IMR-90 (cell line): Measurements from ENCODE around the gene GLIS1. TPM values are rescaled to one million over a fixed set of nuclear protein-coding genes. Genes with fewer than 3 reads are reported as not detected.
A peak's percentile ranks its signal among the peaks of the same experiment; 100 is the strongest.

Experiments
- ATAC-seq: fragments of 200-7000 bp; cut with Tn5 transposase; 2 replicates; pipeline ENCODE4 v1.9.1; 2020; ENCODE audit warnings: low read depth, mild to moderate bottlenecking, moderate library complexity
- BruUV-seq: library from RNA; stranded (reverse); fragments of 400-500 nt; replicated peaks from 2 replicates; lab custom pipeline; 2021; lab: Mats Ljungman, UMichigan
- CTCF ChIA-PET: fragments of 300-600 bp; formaldehyde crosslinking; extraction: SDS; loops from one replicate; lab custom pipeline; 2021; ENCODE audit warnings: antibody characterized with exemption; lab: Yijun Ruan, JAX
- POLR2A ChIA-PET: fragments of 300-600 bp; sonication (Branson Sonifier 250); formaldehyde crosslinking; loops from one replicate; lab custom pipeline; 2022; ENCODE audit warnings: antibody characterized with exemption; ENCODE audit not compliant: unreplicated experiment; lab: Charles Lee
- DNase-seq: peaks from one replicate; pipeline ENCODE4 v3.0.0; 2013
- H2AFZ ChIP-seq: replicated peaks from 2 replicates; pipeline ENCODE3; 2013; ENCODE audit warnings: low read length, mild to moderate bottlenecking; ENCODE audit not compliant: poor library complexity
- H2AK5ac ChIP-seq: 2 replicates; pipeline ENCODE4 v1.6.1; 2013; ENCODE audit warnings: low read depth, low read length, inconsistent platforms
- H2AK9ac ChIP-seq: replicated peaks from 2 replicates; pipeline ENCODE3; 2013; ENCODE audit warnings: mild to moderate bottlenecking, low read depth, low read length, moderate library complexity; ENCODE audit not compliant: poor library complexity
- H2BK120ac ChIP-seq: 2 replicates; pipeline ENCODE4 v1.6.1; 2013; ENCODE audit warnings: low read depth, low read length, inconsistent platforms
- H2BK15ac ChIP-seq: 3 replicates; pipeline ENCODE4 v1.6.1; 2013; ENCODE audit warnings: low read depth, low read length, inconsistent platforms
- H2BK20ac ChIP-seq: 2 replicates; pipeline ENCODE4 v1.6.1; 2013; ENCODE audit warnings: low read depth, mild to moderate bottlenecking, inconsistent platforms, low read length, moderate library complexity
- H2BK5ac ChIP-seq: 2 replicates; pipeline ENCODE4 v1.6.1; 2013; ENCODE audit warnings: mild to moderate bottlenecking, low read depth, low read length, inconsistent platforms; ENCODE audit not compliant: poor library complexity, severe bottlenecking
- H3K14ac ChIP-seq: replicated peaks from 2 replicates; pipeline ENCODE4 v1.6.1; 2013; ENCODE audit warnings: low read depth, low read length, inconsistent platforms
- H3K18ac ChIP-seq: 2 replicates; pipeline ENCODE4 v1.6.1; 2013; ENCODE audit warnings: low read depth, low read length, control low read depth
- H3K23ac ChIP-seq: 2 replicates; pipeline ENCODE4 v1.6.1; 2013; ENCODE audit warnings: low read depth, low read length, inconsistent platforms
- H3K27ac ChIP-seq: 2 replicates; pipeline ENCODE4 v1.5.1; 2013; ENCODE audit warnings: mild to moderate bottlenecking, control low read depth, low read length; ENCODE audit not compliant: insufficient read depth
- H3K27me3 ChIP-seq: 2 replicates; pipeline ENCODE4 v1.6.1; 2013; ENCODE audit warnings: low read length; ENCODE audit not compliant: control insufficient read depth, insufficient read depth
- H3K36me3 ChIP-seq: 2 replicates; pipeline ENCODE4 v1.6.1; 2013; ENCODE audit warnings: low read length, mixed read lengths; ENCODE audit not compliant: control insufficient read depth, insufficient read depth
- H3K4ac ChIP-seq: 2 replicates; pipeline ENCODE4 v1.6.1; 2013; ENCODE audit warnings: low read depth, low read length, inconsistent platforms
- H3K4me1 ChIP-seq: 2 replicates; pipeline ENCODE4 v1.6.1; 2013; ENCODE audit warnings: low read length, mixed read lengths; ENCODE audit not compliant: control insufficient read depth, insufficient read depth
- H3K4me2 ChIP-seq: 2 replicates; pipeline ENCODE4 v1.6.1; 2013; ENCODE audit warnings: low read depth, mild to moderate bottlenecking, control low read depth, low read length, moderate library complexity
- H3K4me3 ChIP-seq: 2 replicates; pipeline ENCODE4 v1.5.1; 2013; ENCODE audit warnings: low read depth, mild to moderate bottlenecking, control low read depth, low read length, moderate library complexity; ENCODE audit not compliant: insufficient read depth
- H3K56ac ChIP-seq: 2 replicates; pipeline ENCODE4 v1.6.1; 2013; ENCODE audit warnings: low read length, inconsistent platforms; ENCODE audit not compliant: insufficient read depth; ENCODE audit errors: extremely low read depth
- H3K79me1 ChIP-seq, 2 experiments: 2 replicates each; pipeline ENCODE4 v1.6.1; 2013; ENCODE audit warnings: low read length in 2 of 2, inconsistent platforms in 1 of 2, low read depth in 1 of 2
- H3K9ac ChIP-seq: 2 replicates; pipeline ENCODE4 v1.6.1; 2013; ENCODE audit warnings: low read depth, low read length, control low read depth
- H3K9me1 ChIP-seq: 2 replicates; pipeline ENCODE4 v1.6.1; 2013; ENCODE audit warnings: low read length, inconsistent platforms; ENCODE audit not compliant: insufficient read depth
- H3K9me3 ChIP-seq: 2 replicates; pipeline ENCODE4 v1.6.1; 2013; ENCODE audit warnings: low read length; ENCODE audit not compliant: control insufficient read depth, insufficient read depth
- H4K20me1 ChIP-seq: 2 replicates; pipeline ENCODE4 v1.6.1; 2013; ENCODE audit warnings: low read length, inconsistent platforms; ENCODE audit not compliant: insufficient read depth
- H4K5ac ChIP-seq: 2 replicates; pipeline ENCODE4 v1.6.1; 2013; ENCODE audit warnings: mild to moderate bottlenecking, low read depth, low read length, control low read depth
- H4K8ac ChIP-seq, 2 experiments: 2 replicates each; pipeline ENCODE4 v1.6.1; 2013; ENCODE audit warnings: low read depth in 2 of 2, low read length in 2 of 2, control low read depth in 1 of 2, inconsistent platforms in 1 of 2
- H4K91ac ChIP-seq: 2 replicates; pipeline ENCODE4 v1.6.1; 2013; ENCODE audit warnings: low read depth, low read length, inconsistent platforms; ENCODE audit not compliant: insufficient read depth
- BHLHE40 ChIP-seq: fragments of 150-350 bp; IDR thresholded peaks from 2 replicates; pipeline ENCODE4 v1.6.1; 2016; ENCODE audit warnings: mild to moderate bottlenecking, low read depth, low read length
- CEBPB ChIP-seq: IDR thresholded peaks from 2 replicates; pipeline ENCODE4 v1.6.1; 2012; ENCODE audit warnings: low read depth, low read length, improper control_type of control experiment
- CHD1 ChIP-seq: IDR thresholded peaks from 2 replicates; pipeline ENCODE4 v1.6.1; 2012; ENCODE audit warnings: low read depth, low read length, improper control_type of control experiment
- CTCF ChIP-seq: conservative IDR thresholded peaks from 2 replicates; pipeline ENCODE4 v1.5.1; 2012; ENCODE audit warnings: mild to moderate bottlenecking, low read depth, low read length, improper control_type of control experiment
- ELK1 ChIP-seq: fragments of 150-350 bp; IDR thresholded peaks from 2 replicates; pipeline ENCODE4 v1.6.1; 2016; ENCODE audit warnings: low read depth, mild to moderate bottlenecking, low read length, moderate library complexity, borderline replicate concordance
- FOS ChIP-seq: fragments of 150-350 bp; IDR thresholded peaks from 2 replicates; pipeline ENCODE4 v1.6.1; 2016; ENCODE audit warnings: low read depth, low read length
- MAFK ChIP-seq: IDR thresholded peaks from 2 replicates; pipeline ENCODE4 v1.6.1; 2012; ENCODE audit warnings: low read depth, low read length, improper control_type of control experiment
- MAZ ChIP-seq: IDR thresholded peaks from 2 replicates; pipeline ENCODE4 v1.6.1; 2012; ENCODE audit warnings: low read depth, mild to moderate bottlenecking, low read length, improper control_type of control experiment, moderate library complexity, borderline replicate concordance
- MXI1 ChIP-seq: IDR thresholded peaks from 2 replicates; pipeline ENCODE4 v1.6.1; 2012; ENCODE audit warnings: low read depth, mild to moderate bottlenecking, low read length, moderate library complexity, borderline replicate concordance
- NFE2L2 ChIP-seq: fragments of 150-350 bp; IDR thresholded peaks from 2 replicates; pipeline ENCODE4 v1.6.1; 2016; ENCODE audit warnings: low read depth, mild to moderate bottlenecking, low read length
- POLR2A ChIP-seq: IDR thresholded peaks from 2 replicates; pipeline ENCODE4 v1.6.1; 2012; ENCODE audit warnings: mild to moderate bottlenecking, low read depth, low read length
- RAD21 ChIP-seq: IDR thresholded peaks from 2 replicates; pipeline ENCODE4 v1.6.1; 2012; ENCODE audit warnings: low read length, improper control_type of control experiment
- RCOR1 ChIP-seq: IDR thresholded peaks from 2 replicates; pipeline ENCODE4 v1.6.1; 2012; ENCODE audit warnings: mild to moderate bottlenecking, low read length, improper control_type of control experiment; ENCODE audit not compliant: insufficient replicate concordance
- RFX5 ChIP-seq: IDR thresholded peaks from 2 replicates; pipeline ENCODE4 v1.8.0; 2012; ENCODE audit warnings: low read depth, mild to moderate bottlenecking, low read length, moderate library complexity
- SMC3 ChIP-seq: fragments of 150-350 bp; IDR thresholded peaks from 2 replicates; pipeline ENCODE4 v1.6.1; 2016; ENCODE audit warnings: low read depth, mild to moderate bottlenecking, antibody characterized with exemption, low read length, moderate library complexity
- USF2 ChIP-seq: fragments of 150-350 bp; IDR thresholded peaks from 2 replicates; pipeline ENCODE4 v1.6.1; 2017; ENCODE audit warnings: mild to moderate bottlenecking, antibody characterized with exemption, low read length, low read depth
- WGBS, 2 experiments: methylation state at CpG; one replicate each; pipeline versions ENCODE4 v1.1.5 to v1.1.7; 2013; ENCODE audit warnings: missing lambda C conversion rate in 2 of 2; ENCODE audit not compliant: insufficient read length in 1 of 2; ENCODE audit errors: extremely low coverage in 2 of 2; 5-methylcytosine and 5-hydroxymethylcytosine counted together
- dilution Hi-C: fragments of 300-500 bp; cut with HindIII; formaldehyde crosslinking; loops from one replicate; pipeline ENCODE4 v1.14.3; 2018; ENCODE audit warnings: low sequenced_read_pairs; ENCODE audit not compliant: unreplicated experiment
- in situ Hi-C: fragments of 300-500 bp; cut with MboI; formaldehyde crosslinking; loops from 3 replicates; pipeline ENCODE4 v1.14.3; 2019; ENCODE audit warnings: low sequenced_read_pairs, inconsistent platforms, mixed read lengths
- intact Hi-C: fragments of 100-400 bp; cut with micrococcal nuclease; formaldehyde crosslinking; loops from 2 replicates; pipeline ENCODE4 v1.10.0; 2022
- polyA plus RNA-seq, 3 experiments: library from polyadenylated mRNA; depleted of rRNA; stranded (reverse); fragments of >200 nt; gene quantifications; 2 replicates each; pipeline ENCODE4 v1.2.3, GENCODE V29; 2012; ENCODE audit warnings: low replicate concordance in 1 of 3
- total RNA-seq: library from RNA; depleted of rRNA; stranded (reverse); fragments of >200 nt; gene quantifications from 2 replicates; pipeline ENCODE4 v1.2.3, GENCODE V29; 2012

Gene GLIS1
- total and polyA plus RNA-seq, 2 of the 4 experiments (the other 2 are of a cell fraction) = 0.18 to 2.3 TPM

GRCh38 chr1:53617382-53617781, 121.6 kb downstream of the GLIS1 start:
- TF ChIP-seq ELK1 = no peak
- TF ChIP-seq USF2 = peak; percentile 17; the same call in 1 of the 2 replicates
- TF ChIP-seq MAFK = no peak
- no peak for TF ChIP-seq MAZ
- TF ChIP-seq RCOR1 = no peak
- TF ChIP-seq MXI1 = peak; percentile 65; the same call in 1 of the 2 replicates
- TF ChIP-seq NFE2L2 = peak; percentile 91
- peak; percentile 83 for TF ChIP-seq BHLHE40
- TF ChIP-seq CEBPB = peak; percentile 82
- no peak for TF ChIP-seq CHD1
- no peak for TF ChIP-seq RAD21
- no peak for TF ChIP-seq RFX5
- no peak for TF ChIP-seq CTCF
- TF ChIP-seq SMC3 = no peak
- no peak for TF ChIP-seq POLR2A
- TF ChIP-seq FOS = peak; percentile 53; the same call in 1 of the 2 replicates
- 0 out of 2 replicates have a peak overlapping the region, but pooled peaks have one; percentile 21 for H2AK5ac ChIP-seq
- no peak overlapping the region for H3K4ac ChIP-seq
- H4K20me1 ChIP-seq = peaks cover 39% of the 10 kb centered on the region
- peak; percentile 94 for DNase-seq
- no peak overlapping the region for H3K56ac ChIP-seq
- H2AFZ ChIP-seq = no peak overlapping the region
- peaks cover 0 to 20% of the 10 kb centered on the region in 2 experiments; a peak in 2 of 4 replicates for H3K79me1 ChIP-seq
- no peak overlapping the region for H4K91ac ChIP-seq
- no peak overlapping the region for H3K4me2 ChIP-seq
- peaks cover 11% of the 10 kb centered on the region for H3K4me1 ChIP-seq
- 0 out of 2 replicates have a peak overlapping the region, but pooled peaks have one; percentile 9 for H2BK20ac ChIP-seq
- H3K36me3 ChIP-seq = no peaks in the 10 kb centered on the region
- H2BK120ac ChIP-seq = no peak overlapping the region
- H3K18ac ChIP-seq = no peak overlapping the region
- no peak overlapping the region for H3K9ac ChIP-seq
- H3K27ac ChIP-seq = no peak overlapping the region
- peak; percentile 81 for ATAC-seq
- no peaks in the 10 kb centered on the region for H3K27me3 ChIP-seq
- in situ Hi-C loops (no loop called here), intact Hi-C loops (loop anchor here (1.0 kb wide), 1 partner anchor 122 kb away; the partner anchor contains the start of gene GLIS1), dilution Hi-C loops (no loop called here)
- no TSS peak for BruUV-seq
- H2AK9ac ChIP-seq = no peak overlapping the region
- no peak overlapping the region for H2BK15ac ChIP-seq
- WGBS, 2 experiments = no CpG with 5 or more reads among the region's 7 CpGs
- no peak overlapping the region for H3K14ac ChIP-seq
- POLR2A ChIA-PET = no interaction called here
- no peak overlapping the region for H3K23ac ChIP-seq
- no peak overlapping the region for H2BK5ac ChIP-seq
- no peaks in the 10 kb centered on the region for H3K9me3 ChIP-seq
- no peak overlapping the region for H3K4me3 ChIP-seq
- no peak overlapping the region for H4K5ac ChIP-seq
- H3K9me1 ChIP-seq = peaks cover 27% of the 10 kb centered on the region; the same call in 1 of the 2 replicates
- CTCF ChIA-PET = interaction anchor here (0.5 to 0.9 kb wide), 2 partner anchors 145 to 1462 kb away, joined by 3 read pairs; no protein-coding TSS in a partner anchor
- no peak overlapping the region; a peak in 1 of 4 replicates for H4K8ac ChIP-seq
